Upper lobe of right lung (tissue), 1 donor: Measurements from ENCODE around the gene FAM76A. TPM values are rescaled to one million over a fixed set of nuclear protein-coding genes. Genes with fewer than 3 reads are reported as not detected.
"Not testable (repeated sequence)": the region's sequence is repeated elsewhere in the genome, so short reads cannot be mapped to it uniquely, and the experiment has no call there.

ENCODE experiments used
- ATAC-seq: fragments of 200-7000 bp; cut with Tn5 transposase; one replicate; pipeline ENCODE4 v1.9.1; 2020; ENCODE audit warnings: mild to moderate bottlenecking, moderate library complexity
- DNase-seq: peaks from one replicate; pipeline ENCODE4 v3.0.0-alpha.2; 2020
- H3K27ac ChIP-seq: fragments of 200-600 bp; one replicate; pipeline ENCODE4 v1.8.0; 2022
- H3K27me3 ChIP-seq: fragments of 200-600 bp; one replicate; pipeline ENCODE4 v1.8.0; 2022; ENCODE audit warnings: mild to moderate bottlenecking
- H3K36me3 ChIP-seq: fragments of 200-600 bp; one replicate; pipeline ENCODE4 v1.8.0; 2022
- H3K4me1 ChIP-seq: fragments of 200-600 bp; one replicate; pipeline ENCODE4 v1.8.0; 2022
- H3K4me3 ChIP-seq: fragments of 200-600 bp; one replicate; pipeline ENCODE4 v1.8.0; 2022; ENCODE audit warnings: mild to moderate bottlenecking
- H3K9me3 ChIP-seq: fragments of 200-600 bp; one replicate; pipeline ENCODE4 v1.8.0; 2022
- intact Hi-C: fragments of 100-400 bp; cut with DNase I; formaldehyde crosslinking; loops from one replicate; pipeline ENCODE4 v1.11.0; 2022
- long read RNA-seq: library from polyadenylated mRNA; unstranded; transcript quantifications from one replicate; pipeline ENCODE4 v2.0.0, GENCODE V29; 2021
- total RNA-seq: library from RNA; stranded (reverse); fragmentation: NEBNext Ultra II Directional; extraction: Animal tissue kit (Norgen Biotek cat#: 25700); gene quantifications from one replicate; pipeline ENCODE4 v1.2.1, GENCODE V29; 2021
- TF ChIP-seq, protein P1 (sequence below): fragments of 200-600 bp; IDR thresholded peaks from one replicate; pipeline ENCODE4 v1.8.0; 2022; ENCODE audit warnings: antibody characterized with exemption
- donor health status: DM: no; HTN: yes; CAD: no; lungs with severe emphysema.

Gene FAM76A
- 23.3 TPM for total RNA-seq
- long read RNA-seq, transcript FAM76A-204 (9 exons, 3,567 nt) = major isoform, 8 of 12 reads
- long read RNA-seq, partial matches to known transcripts = 1 of 12 reads
- long read RNA-seq, other reads (novel, unspliced or antisense) = 2 of 12 reads

DNA sequence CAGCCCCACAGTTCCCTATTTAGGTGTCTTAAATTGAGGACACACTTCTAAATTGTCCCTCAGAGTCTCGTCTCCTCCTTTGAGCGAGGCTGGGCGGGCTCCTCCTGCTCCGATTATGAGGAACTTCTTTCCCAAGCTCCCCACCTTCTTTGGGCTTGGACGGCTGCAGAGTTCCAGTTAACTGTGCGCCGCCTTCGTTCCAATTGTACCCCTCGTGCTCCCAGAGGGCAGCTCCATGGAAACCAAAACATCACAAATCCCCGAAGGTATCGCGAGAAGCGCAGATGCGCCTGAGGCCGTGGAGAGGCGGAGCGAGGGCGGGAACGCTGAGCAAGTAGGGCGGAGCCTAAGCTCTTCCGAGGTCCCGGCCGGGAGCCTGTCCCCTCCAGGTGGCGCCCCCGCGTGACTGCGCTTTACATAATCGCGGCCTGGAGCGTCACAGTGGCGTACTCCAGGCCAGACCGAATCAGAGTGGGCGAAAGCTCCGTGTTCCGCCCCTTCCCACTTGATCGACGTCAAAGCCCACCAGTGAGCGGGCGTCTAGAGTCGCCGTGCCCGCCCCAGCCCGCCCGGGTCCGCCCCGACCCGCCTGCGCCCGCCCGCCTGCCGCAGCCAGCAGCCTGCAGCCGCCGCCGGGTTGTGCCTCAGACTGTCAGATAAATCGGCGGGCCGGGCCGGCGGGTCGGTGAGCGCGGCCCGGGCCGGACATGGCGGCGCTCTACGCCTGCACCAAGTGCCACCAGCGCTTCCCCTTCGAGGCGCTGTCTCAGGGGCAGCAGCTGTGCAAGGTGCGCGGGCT is at the start of gene FAM76A:
FAM76A (plus strand) TSS at position 588 of the 799 bp plus-strand sequence; CDS start at position 708, 120 bp downstream.
- TF ChIP-seq, protein P1, sequence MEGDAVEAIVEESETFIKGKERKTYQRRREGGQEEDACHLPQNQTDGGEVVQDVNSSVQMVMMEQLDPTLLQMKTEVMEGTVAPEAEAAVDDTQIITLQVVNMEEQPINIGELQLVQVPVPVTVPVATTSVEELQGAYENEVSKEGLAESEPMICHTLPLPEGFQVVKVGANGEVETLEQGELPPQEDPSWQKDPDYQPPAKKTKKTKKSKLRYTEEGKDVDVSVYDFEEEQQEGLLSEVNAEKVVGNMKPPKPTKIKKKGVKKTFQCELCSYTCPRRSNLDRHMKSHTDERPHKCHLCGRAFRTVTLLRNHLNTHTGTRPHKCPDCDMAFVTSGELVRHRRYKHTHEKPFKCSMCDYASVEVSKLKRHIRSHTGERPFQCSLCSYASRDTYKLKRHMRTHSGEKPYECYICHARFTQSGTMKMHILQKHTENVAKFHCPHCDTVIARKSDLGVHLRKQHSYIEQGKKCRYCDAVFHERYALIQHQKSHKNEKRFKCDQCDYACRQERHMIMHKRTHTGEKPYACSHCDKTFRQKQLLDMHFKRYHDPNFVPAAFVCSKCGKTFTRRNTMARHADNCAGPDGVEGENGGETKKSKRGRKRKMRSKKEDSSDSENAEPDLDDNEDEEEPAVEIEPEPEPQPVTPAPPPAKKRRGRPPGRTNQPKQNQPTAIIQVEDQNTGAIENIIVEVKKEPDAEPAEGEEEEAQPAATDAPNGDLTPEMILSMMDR = peak; percentile 63
- ATAC-seq (peak; percentile 98), DNase-seq (peak; percentile 100)
- Histone ChIP-seq H3K27me3 (no peaks in the 10 kb centered on the region), H3K4me3 (peak within 1 kb of the TSS; percentile 93), H3K9me3 (no peaks in the 10 kb centered on the region), H3K27ac (peak within 1 kb of the TSS; percentile 93), H3K4me1 (peaks cover 4% of the 10 kb centered on the region), H3K36me3 (peaks cover 16% of the 10 kb centered on the region)
- intact Hi-C loops = no loop called here

DNA sequence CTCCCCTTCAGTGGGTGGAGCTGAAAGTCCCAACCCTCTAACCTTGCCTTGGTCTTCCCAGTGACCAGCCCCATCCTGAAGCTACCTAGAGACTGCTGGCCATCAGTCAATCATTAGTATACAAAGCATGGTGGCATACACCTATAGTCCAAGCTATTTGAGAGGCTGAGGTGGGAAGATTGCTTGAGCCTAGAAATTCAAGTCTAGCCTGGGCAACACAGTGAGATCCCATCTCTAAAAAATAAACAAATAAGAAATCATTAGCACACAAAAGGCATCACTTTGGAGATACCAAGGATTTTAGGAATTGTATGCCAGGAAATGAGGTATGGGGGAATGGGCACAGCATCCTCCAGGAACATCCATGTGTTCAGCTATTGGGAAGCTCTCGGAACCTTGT is 49.4 kb upstream of the FAM76A start:
- TF ChIP-seq, protein P1 = no peak
- Histone ChIP-seq H3K36me3 (no peaks in the 10 kb centered on the region), H3K27ac (no peak overlapping the region), H3K27me3 (no peaks in the 10 kb centered on the region), H3K4me1 (peaks cover 14% of the 10 kb centered on the region), H3K4me3 (no peak overlapping the region), H3K9me3 (no peaks in the 10 kb centered on the region)
- DNase-seq (no peak), ATAC-seq (no peak)
- intact Hi-C loops = no loop called here

DNA sequence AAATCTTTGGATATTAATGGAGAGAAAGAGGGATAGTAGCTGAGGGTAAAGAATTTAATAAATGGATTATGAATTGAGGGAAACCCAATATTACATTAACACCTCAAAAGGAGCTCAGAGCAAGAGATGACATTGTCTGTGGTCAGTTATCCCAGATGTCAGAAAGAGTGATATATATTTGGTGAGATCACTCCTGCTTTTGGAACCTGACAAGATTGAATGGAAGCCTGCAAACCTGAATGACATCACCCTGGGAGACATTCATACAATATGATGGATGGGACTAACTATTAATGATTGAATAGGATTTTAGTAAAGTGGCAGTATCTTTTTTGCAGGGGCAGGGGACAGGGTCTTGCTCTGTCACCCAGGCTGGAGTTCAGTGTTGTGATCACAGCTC is 47.0 kb upstream of the FAM76A start:
- H3K4me3 ChIP-seq = no peak overlapping the region
- ATAC-seq (no peak), DNase-seq (no peak)
- H3K27me3 ChIP-seq = no peaks in the 10 kb centered on the region
- intact Hi-C loops = no loop called here
- H3K4me1 ChIP-seq = no peaks in the 10 kb centered on the region
- H3K36me3 ChIP-seq = no peaks in the 10 kb centered on the region
- H3K27ac ChIP-seq = no peak overlapping the region
- TF ChIP-seq, protein P1 = no peak
- H3K9me3 ChIP-seq = no peaks in the 10 kb centered on the region

DNA sequence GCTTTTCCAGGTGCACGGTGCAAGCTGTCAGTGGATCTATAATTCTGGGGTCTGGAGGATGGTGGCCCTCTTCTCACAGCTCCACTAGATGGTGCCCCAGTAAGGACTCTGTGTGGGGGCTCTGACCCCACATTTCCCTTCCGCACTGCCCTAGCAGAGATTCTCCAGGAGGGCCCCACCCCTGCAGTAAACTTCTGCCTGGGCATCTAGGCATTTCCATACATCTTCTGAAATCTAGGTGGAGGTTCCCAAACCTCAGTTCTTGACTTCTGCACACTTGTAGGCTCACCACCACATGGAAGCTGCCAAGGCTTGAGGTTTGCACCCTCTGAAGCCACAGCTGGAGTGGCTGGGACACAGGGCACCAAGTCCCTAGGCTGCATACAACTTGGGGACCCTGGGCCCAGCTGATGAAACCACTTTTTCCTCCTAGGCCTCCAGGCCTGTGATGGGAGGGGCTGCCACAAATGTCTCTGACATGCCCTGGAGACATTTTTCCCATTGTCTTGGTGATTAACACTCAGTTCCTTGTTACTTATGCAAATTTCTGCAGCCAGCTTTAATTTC is 45.5 kb upstream of the FAM76A start:
- H3K4me1 ChIP-seq, intact Hi-C loops, H3K4me3 ChIP-seq, H3K27me3 ChIP-seq, H3K36me3 ChIP-seq, H3K27ac ChIP-seq, ATAC-seq, H3K9me3 ChIP-seq, DNase-seq: not testable (repeated sequence)

DNA sequence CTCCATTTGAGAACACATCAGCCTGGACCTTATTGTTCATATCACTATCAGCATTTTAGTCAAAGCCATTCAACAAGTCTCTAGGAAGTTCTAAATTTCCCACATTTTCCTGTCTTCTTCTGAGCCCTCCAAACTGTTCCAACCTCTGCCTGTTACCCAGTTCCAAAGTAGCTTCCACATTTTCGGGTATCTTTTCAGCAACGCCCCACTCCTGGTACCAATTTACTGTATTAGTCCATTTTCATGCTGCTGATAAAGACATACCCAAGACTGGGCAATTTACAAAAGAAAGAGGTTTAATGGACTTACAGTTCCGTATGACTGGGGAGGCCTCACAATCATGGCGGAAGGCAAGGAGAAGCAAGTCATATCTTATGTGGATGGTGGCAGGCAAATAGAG is 44.2 kb upstream of the FAM76A start:
- H3K9me3 ChIP-seq, H3K27me3 ChIP-seq, intact Hi-C loops, H3K27ac ChIP-seq, H3K4me3 ChIP-seq, ATAC-seq, H3K4me1 ChIP-seq, H3K36me3 ChIP-seq, DNase-seq: not testable (repeated sequence)

DNA sequence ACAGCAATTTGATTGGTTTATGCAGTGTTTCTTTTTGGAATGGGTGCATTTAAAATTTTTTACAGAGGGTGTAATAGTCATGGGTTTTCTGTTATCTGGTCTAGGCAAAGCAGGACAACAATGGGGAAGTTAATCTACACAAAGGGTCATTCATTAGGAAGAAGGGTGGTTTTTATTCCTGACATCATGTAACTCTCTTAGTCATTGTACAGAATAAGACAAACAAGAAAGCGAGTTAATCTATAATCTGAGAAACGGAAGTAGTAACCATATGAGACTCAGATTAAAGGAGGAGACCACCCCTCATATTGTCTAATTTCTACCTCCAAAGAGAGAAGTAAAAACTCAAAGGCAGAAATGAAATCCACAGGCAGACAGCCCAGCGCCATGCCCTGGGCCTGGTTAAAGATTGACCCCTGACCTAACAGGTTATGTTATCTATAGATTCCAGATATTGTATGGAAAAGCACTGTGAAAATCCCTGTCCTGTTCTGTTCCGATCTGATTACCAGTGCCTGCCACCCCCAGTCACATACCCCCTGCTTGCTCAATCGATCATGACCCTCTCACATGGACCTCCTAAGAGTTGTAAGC is 43.3 kb upstream of the FAM76A start:
- Histone ChIP-seq H3K4me3 (no peak overlapping the region), H3K27me3 (no peaks in the 10 kb centered on the region), H3K4me1 (no peaks in the 10 kb centered on the region), H3K36me3 (no peaks in the 10 kb centered on the region), H3K9me3 (no peaks in the 10 kb centered on the region), H3K27ac (no peak overlapping the region)
- ATAC-seq (no peak), DNase-seq (no peak)
- intact Hi-C loops = no loop called here
- TF ChIP-seq, protein P1 = no peak
